ENCODE results near the gene DCDC1. TPM values are rescaled to one million over a fixed set of nuclear protein-coding genes. Genes with fewer than 3 reads are reported as not detected.

The DCDC1 gene
- total RNA-seq (2014; rRNA removed; shearing (Covaris generic)) = 0.37 TPM in 1 of 2 replicates, not detected in the other

- peak; percentile 97 for DNase-seq (ENCODE audit: low spot score)
Observed at GRCh38 chr11:31369348-31370329, at the start of gene DCDC1, which contains the start of gene DNAJC24. Gene DCDC1, minus strand, starts transcription at chr11:31369739. Its CDS starts 41,459 bp downstream, at chr11:31328280. Gene DNAJC24, plus strand, starts transcription at chr11:31369860. Its CDS starts 889 bp downstream, at chr11:31370749.

- DNase-seq (ENCODE audit: low spot score) = no peak
Observed at GRCh38 chr11:31419138-31419537, 49.6 kb upstream of the DCDC1 start.

GRCh38 chr11:31417816-31418215 is 48.3 kb upstream of the DCDC1 start:
- DNase-seq (ENCODE audit: low spot score) = no peak

- no peak for DNase-seq (ENCODE audit: low spot score)
Observed at GRCh38 chr11:31417357-31417756, 47.8 kb upstream of the DCDC1 start.

- no peak for DNase-seq (ENCODE audit: low spot score)
Observed at GRCh38 chr11:31415435-31415834, 45.9 kb upstream of the DCDC1 start.

- DNase-seq (ENCODE audit: low spot score) = no peak
Observed at GRCh38 chr11:31414338-31414737, 44.8 kb upstream of the DCDC1 start.

GRCh38 chr11:31412946-31413345 is 43.4 kb upstream of the DCDC1 start:
- no peak for DNase-seq (ENCODE audit: low spot score)

- no peak for DNase-seq (ENCODE audit: low spot score)
Observed at GRCh38 chr11:31408201-31408600, 38.7 kb upstream of the DCDC1 start.

GRCh38 chr11:31404614-31405013 is 35.1 kb upstream of the DCDC1 start:
- DNase-seq (ENCODE audit: low spot score) = no peak

GRCh38 chr11:31397239-31397834 is 27.8 kb upstream of the DCDC1 start:
- peak; percentile 49 for DNase-seq (ENCODE audit: low spot score)

- DNase-seq (ENCODE audit: low spot score) = no peak
Observed at GRCh38 chr11:31387379-31387778, 17.8 kb upstream of the DCDC1 start.

GRCh38 chr11:31383116-31383515 is 13.6 kb upstream of the DCDC1 start:
- no peak for DNase-seq (ENCODE audit: low spot score)

GRCh38 chr11:31375879-31376278 is 6.3 kb upstream of the DCDC1 start:
- DNase-seq (ENCODE audit: low spot score) = no peak

- no peak for DNase-seq (ENCODE audit: low spot score)
Observed at GRCh38 chr11:31366795-31367194, 2.7 kb downstream of the DCDC1 start.

GRCh38 chr11:31361743-31362142 is 7.8 kb downstream of the DCDC1 start:
- DNase-seq (ENCODE audit: low spot score) = no peak

GRCh38 chr11:31355817-31356216 is 13.7 kb downstream of the DCDC1 start:
- DNase-seq (ENCODE audit: low spot score) = no peak

GRCh38 chr11:31355131-31355530 is 14.4 kb downstream of the DCDC1 start:
- no peak for DNase-seq (ENCODE audit: low spot score)

GRCh38 chr11:31351168-31351567 is 18.4 kb downstream of the DCDC1 start:
- DNase-seq (ENCODE audit: low spot score) = no peak

GRCh38 chr11:31340903-31341572 is 28.5 kb downstream of the DCDC1 start:
- peak; percentile 70 for DNase-seq (ENCODE audit: low spot score)

- DNase-seq (ENCODE audit: low spot score) = no peak
Observed at GRCh38 chr11:31337806-31338205, 31.7 kb downstream of the DCDC1 start.

- DNase-seq (ENCODE audit: low spot score) = no peak
Observed at GRCh38 chr11:31328697-31329096, 40.8 kb downstream of the DCDC1 start.

GRCh38 chr11:31327417-31327816 is 42.1 kb downstream of the DCDC1 start:
- DNase-seq (ENCODE audit: low spot score) = no peak
